A673 (cell line): ENCODE results near the gene EEF2K.

Source experiments
- EZH2 ChIP-seq: fragments of 200-600 bp; sonication (generic); IDR thresholded peaks from 2 replicates; pipeline ENCODE4 v1.6.1; 2017; ENCODE audit warnings: borderline replicate concordance, low read depth, mild to moderate bottlenecking, mixed read lengths, antibody characterized with exemption, low read length; ENCODE audit not compliant: poor library complexity, severe bottlenecking
- TF ChIP-seq, protein P1 (sequence below): fragments of 300-800, 200-600 bp; sonication (generic); conservative IDR thresholded peaks from 2 replicates; pipeline ENCODE4 v1.5.1; 2017; ENCODE audit warnings: low read depth, mild to moderate bottlenecking, antibody characterized with exemption, low read length, moderate library complexity, mixed read lengths

DNA sequence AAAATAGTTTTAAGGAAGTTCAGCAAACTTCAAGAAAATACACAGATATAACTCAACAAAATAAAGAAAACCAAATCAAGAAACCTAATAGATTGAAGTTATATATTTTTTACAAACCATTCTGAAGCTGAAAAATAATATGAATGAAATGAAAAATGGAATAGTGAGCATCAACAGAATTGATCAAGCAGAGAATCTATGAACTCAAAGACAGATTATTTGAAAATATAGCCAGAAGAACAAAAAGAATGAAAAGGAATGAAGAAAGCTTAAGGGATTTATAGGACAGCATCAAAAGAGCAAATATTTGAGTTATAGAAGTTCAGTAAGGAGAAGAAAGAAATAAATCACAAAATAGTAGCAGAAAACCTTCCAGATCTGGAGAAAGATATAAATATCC lies 130.5 kb downstream of the EEF2K start:
- TF ChIP-seq, protein P1, sequence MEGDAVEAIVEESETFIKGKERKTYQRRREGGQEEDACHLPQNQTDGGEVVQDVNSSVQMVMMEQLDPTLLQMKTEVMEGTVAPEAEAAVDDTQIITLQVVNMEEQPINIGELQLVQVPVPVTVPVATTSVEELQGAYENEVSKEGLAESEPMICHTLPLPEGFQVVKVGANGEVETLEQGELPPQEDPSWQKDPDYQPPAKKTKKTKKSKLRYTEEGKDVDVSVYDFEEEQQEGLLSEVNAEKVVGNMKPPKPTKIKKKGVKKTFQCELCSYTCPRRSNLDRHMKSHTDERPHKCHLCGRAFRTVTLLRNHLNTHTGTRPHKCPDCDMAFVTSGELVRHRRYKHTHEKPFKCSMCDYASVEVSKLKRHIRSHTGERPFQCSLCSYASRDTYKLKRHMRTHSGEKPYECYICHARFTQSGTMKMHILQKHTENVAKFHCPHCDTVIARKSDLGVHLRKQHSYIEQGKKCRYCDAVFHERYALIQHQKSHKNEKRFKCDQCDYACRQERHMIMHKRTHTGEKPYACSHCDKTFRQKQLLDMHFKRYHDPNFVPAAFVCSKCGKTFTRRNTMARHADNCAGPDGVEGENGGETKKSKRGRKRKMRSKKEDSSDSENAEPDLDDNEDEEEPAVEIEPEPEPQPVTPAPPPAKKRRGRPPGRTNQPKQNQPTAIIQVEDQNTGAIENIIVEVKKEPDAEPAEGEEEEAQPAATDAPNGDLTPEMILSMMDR, result no peak
- no peak for TF ChIP-seq EZH2
